Stimulated activated CD8-positive, alpha-beta memory T cell treated with anti-CD3 and anti-CD28 coated beads, Interleukin-4, amount 100 ng/mL, for 1 hour (primary cell): ENCODE results near the gene AGAP5.
"Not testable (repeated sequence)": the region's sequence is repeated elsewhere in the genome, so short reads cannot be mapped to it uniquely, and the experiment has no call there.

Experiments used
- DNase-seq, 2 donors: peaks; one replicate each; pipeline ENCODE4 v3.0.0-alpha.2; 2020; ENCODE audit warnings: low read depth in 2 of 2, low spot score in 1 of 2

The AGAP5 gene

GRCh38 chr10:73697675-73698159 lies at the start of gene AGAP5:
TSS of gene AGAP5 (minus strand) at chr10:73698109. CDS start at chr10:73697755, 354 bp downstream.
- DNase-seq = not testable (repeated sequence)

- DNase-seq = no peak
Measured at GRCh38 chr10:73746721-73747120, 48.8 kb upstream of the AGAP5 start.

DNA sequence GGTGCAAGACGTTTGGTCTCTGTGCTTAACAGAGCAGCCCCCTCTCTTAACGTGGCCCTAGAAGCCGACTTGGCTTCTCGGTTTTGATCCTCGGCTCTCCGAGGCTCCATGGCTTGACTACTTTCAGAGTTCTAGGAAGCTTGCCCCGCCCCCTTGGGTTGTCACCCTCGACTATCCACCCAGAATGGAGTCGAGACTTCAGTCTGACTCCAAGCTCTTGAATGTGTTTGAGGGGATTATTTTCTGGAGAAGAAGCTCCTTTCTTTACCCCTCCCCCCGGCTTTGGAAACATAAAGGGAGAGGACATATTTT lies 46.7 kb upstream of the AGAP5 start:
- DNase-seq = peak in 1 of 2 donors; percentile 19

DNA sequence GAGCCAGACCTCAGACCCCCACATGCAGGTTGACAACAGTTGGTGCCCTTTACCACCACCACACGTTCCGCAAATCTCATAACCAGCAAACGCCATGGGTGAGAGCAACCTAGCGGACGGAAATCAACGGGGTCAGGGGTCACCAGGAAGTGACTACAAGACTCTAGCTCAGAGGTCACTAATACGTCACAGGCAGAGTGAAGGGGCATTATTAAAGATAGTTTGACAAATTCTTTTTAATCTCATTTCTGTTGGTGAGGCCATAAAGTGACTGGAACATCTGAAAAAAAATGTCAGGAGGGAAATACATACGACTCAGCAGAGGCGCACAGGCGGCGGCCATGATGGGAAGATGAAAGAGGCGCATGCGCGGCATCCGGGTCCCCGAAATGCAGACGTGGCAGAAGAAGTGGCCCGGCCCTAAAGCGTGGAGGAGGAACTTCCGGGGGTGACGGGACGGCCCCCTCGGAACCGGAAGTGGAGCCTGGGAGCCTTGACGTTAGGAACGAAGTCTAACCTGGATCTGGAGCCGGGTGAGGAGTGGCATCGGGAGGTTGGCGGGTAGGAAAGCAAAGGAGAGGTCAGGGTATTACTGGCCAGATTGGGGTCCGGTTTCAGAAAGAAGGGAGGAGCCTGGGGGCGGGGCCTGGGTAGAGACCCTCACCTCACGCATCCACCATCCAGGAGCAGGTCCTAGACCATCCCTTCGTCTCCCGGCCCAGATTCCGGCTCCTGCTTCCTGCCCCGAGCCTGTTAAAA lies 46.2 kb upstream of the AGAP5 start, which contains the start of gene SEC24C:
TSS of gene SEC24C (plus strand) at position 468 of the 759 bp plus-strand sequence. CDS start 2,461 bp downstream, outside the sequence.
- peak; percentile 88 to 93 for DNase-seq

DNA sequence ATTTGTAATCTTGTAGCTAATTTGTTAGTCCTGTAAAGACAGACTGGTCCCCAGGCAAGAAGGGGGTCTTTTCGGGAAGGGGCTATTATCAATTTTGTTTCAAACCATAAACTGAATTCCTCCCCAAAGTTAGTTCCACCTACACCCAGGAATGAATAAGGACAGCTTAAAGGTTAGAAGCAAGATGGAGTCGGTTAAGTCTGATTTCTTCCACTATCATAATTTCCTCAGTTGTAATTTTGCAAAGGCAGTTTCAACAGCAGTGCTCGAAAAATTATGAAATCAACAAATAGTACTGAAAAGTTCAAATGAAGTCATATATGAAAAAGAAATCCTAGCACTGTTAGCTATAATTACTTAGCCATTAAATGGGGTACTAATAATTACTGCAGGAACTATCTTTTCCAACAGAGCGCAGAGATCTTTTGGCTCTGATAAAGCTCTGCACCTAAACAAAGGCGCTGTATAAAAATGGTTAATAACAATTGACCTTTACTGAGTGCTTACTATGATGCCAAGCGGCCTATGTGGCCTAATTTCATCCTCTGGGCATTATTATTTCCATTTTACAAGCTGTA lies 45.5 kb upstream of the AGAP5 start:
- DNase-seq = no peak

GRCh38 chr10:73742454-73742734 lies 44.5 kb upstream of the AGAP5 start:
- no peak for DNase-seq

DNA sequence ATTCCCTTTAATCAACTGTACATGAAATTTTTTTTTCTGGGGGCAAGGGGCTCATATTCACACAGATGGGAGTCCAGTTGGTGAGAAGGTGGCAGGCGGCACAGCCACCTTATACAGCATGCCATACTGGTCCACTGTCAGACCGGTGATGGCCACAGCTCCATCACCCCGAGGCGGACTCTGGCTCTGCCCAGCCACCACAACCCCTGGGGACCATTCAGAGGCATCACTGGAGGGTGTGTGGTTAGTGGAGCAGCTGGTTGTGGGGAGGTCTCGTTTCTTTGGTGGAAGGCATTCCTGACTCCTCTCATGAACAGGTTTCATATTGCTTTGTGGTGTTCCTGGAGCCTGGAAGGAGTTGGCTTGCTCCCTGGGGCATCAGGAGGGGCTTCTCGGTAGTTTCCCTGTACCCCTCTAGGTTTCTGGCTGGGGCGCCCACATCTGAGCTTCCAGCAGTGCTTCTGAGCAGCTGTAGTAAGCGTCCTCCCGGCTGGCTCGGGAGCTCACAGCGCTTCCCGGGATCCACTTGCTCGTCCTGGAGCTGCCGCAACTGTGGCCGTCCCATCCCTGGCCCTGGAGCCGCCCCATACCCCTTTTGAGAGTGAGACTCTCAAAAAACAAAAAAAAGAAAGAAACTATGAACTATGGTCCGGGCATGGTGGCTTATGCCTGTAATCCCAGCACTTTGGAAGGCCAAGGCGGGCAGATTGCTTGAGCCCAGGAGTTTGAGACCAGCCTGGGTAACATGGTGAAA lies 42.8 kb upstream of the AGAP5 start:
- DNase-seq = not testable (repeated sequence)

- no peak for DNase-seq
Measured at GRCh38 chr10:73734796-73735305, 36.9 kb upstream of the AGAP5 start.

- DNase-seq = no peak
Measured at GRCh38 chr10:73734028-73734720, 36.3 kb upstream of the AGAP5 start.

DNA sequence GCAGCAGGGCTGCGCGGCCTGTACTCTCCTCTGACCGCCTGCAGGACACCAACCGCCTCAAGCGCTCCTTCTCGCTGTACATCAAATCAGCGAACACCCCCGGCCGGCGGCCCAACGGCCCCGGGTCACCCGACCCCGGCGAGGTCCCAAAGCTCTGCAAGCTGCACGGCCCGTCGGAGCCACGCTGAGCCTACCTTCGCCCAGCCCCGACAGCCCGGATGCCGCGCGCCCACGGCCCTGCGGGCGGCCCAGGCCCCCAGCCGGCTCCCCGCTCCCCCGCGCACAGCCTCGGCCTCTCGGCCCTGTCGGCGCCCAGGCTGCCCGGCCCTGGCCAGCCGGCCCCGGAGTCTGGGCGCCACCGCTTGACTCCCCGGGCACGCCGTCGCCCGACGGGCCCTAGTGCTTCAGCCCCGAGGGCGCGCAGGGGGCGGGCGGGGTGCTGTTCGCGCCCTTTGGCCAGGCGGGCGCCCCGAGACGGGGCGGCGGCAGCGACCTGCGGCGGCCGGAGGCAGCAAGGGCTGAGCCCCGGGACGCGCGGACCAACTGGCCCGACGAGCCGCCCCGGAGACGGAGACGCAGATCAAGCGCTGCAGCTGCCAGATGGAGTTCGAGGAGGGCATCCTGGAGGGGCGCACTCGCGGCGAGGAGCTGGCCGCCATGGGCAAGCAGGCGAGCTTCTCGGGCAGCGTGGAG lies 35.2 kb upstream of the AGAP5 start:
- DNase-seq = no peak

DNA sequence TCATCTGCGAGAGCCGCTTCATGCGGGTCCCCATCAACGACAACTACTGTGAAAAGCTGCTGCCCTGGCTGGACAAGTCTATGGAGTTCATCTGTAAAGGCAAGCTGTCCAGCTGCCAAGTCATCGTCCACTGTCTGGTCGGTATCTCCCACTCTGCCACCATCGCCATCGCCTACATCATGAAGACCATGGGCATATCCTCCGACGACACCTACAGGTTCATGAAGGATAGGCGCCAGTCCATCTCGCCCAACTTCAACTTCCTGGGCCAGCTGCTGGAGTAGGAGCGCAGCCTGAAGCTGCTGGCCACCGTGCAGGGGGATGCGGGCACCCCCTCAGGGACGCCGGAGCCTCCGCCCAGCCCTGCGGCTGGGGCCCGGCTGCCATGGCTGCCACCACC lies 34.5 kb upstream of the AGAP5 start:
- no peak for DNase-seq

GRCh38 chr10:73731588-73732375 lies 33.9 kb upstream of the AGAP5 start:
- DNase-seq = no peak

GRCh38 chr10:73730153-73730906 lies 32.4 kb upstream of the AGAP5 start:
- DNase-seq = peak; percentile 80 to 81

- not testable (repeated sequence) for DNase-seq
Measured at GRCh38 chr10:73729781-73730152, 31.9 kb upstream of the AGAP5 start.

DNA sequence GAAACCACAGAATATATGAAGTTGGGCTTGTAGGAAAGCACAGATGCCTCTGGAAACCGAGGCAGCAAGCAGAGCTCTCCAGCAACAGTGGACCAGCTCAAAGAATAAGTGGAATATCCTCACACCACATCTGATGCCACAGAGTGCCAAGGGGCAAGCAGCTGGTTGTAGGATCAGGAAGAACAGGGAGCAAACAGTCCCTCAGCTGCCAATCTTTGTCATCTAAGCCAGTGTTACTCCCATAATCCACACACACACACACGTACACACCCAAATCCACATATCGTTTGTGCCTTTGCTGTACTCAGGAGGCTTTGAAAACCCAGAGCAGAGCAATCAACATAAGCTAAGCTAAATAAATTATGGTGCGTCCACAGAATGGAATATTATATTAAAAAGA lies 25.6 kb upstream of the AGAP5 start:
- no peak for DNase-seq

DNA sequence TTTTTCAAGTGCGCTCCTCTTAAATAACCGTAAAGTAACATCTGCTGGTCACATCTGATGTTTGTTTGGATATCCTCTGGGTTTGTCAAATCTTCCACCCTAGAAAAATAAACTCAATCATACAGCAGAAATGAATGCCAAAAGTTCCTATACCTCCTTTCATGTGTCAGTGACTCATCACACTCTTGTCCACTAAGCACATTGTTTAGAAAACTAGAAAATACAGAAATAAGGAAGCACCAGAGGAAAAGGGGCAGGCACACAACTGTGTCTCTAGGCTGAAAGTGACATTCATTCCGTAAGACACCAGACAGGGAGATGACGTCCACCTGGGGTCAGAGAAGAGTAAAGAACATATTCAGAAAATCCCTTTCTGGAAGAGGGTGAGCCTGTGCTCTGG lies 22.7 kb upstream of the AGAP5 start:
- DNase-seq = not testable (repeated sequence)

GRCh38 chr10:73717556-73717955 lies 19.6 kb upstream of the AGAP5 start:
- DNase-seq = no peak

- DNase-seq = no peak
Measured at GRCh38 chr10:73716251-73716650, 18.3 kb upstream of the AGAP5 start.
